WTC11 (cell line): ENCODE results near the gene TEP1.

Experiments
- ATF6 ChIP-seq: sonication (generic); formaldehyde crosslinking; IDR thresholded peaks from 2 replicates; pipeline ENCODE4 v1.8.1; 2023; ENCODE audit warnings: mild to moderate bottlenecking, missing genetic modification reagents
- CTCF ChIP-seq: fragments of 200-600 bp; IDR thresholded peaks from 2 replicates; pipeline ENCODE4 v1.8.0; 2022; ENCODE audit warnings: antibody characterized with exemption
- PREB ChIP-seq: sonication (generic); formaldehyde crosslinking; IDR thresholded peaks from 2 replicates; pipeline ENCODE4 v1.8.1; 2022; ENCODE audit warnings: mild to moderate bottlenecking, missing genetic modification reagents, moderate library complexity, borderline replicate concordance
- TF ChIP-seq, protein P1 (sequence below): sonication (generic); formaldehyde crosslinking; conservative IDR thresholded peaks from 2 replicates; pipeline ENCODE4 v1.8.1; 2022; ENCODE audit warnings: mild to moderate bottlenecking, missing genetic modification reagents

DNA sequence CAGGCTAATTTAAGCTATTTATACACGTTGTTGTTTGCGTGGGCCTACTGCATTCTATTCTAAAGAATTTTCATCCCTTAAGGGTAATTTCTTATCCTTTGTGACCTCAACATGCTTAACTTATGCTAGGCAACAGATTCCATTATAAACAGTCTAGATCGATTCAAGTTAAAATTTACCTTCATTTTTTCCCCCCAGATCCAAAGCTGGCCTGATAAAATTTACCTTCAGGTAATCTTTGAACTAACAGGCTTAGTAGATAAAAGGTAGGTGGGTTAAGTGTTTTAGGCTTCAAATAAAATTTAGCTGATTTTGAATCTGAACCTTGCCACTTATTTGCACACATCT lies 79.8 kb downstream of the TEP1 start:
- TF ChIP-seq, protein P1, sequence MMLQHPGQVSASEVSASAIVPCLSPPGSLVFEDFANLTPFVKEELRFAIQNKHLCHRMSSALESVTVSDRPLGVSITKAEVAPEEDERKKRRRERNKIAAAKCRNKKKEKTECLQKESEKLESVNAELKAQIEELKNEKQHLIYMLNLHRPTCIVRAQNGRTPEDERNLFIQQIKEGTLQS (CRISPR knock-in tag), result no peak
- TF ChIP-seq ATF6 (no peak), PREB (no peak), CTCF (no peak)
